DOHH2 (cell line): ENCODE measurements around the gene TRIP10.

Experiments used
- H3F3A ChIP-seq: fragments of 200-600 bp; sonication (generic), shearing (Covaris generic); 2 replicates; pipeline ENCODE4 v1.6.0; 2016; ENCODE audit warnings: antibody characterized with exemption, mild to moderate bottlenecking; ENCODE audit not compliant: control insufficient read depth, insufficient read depth
- H3K27ac ChIP-seq: fragments of 200-600 bp; sonication (generic); 2 replicates; pipeline ENCODE4 v1.5.1; 2014; ENCODE audit warnings: low read depth, mild to moderate bottlenecking, low read length, moderate library complexity
- H3K27me3 ChIP-seq: fragments of 200-600 bp; sonication (generic); 2 replicates; pipeline ENCODE4 v1.6.1; 2014; ENCODE audit warnings: mild to moderate bottlenecking, low read length, mixed read lengths; ENCODE audit not compliant: control insufficient read depth
- H3K36me3 ChIP-seq: fragments of 200-600 bp; sonication (generic); 2 replicates; pipeline ENCODE4 v1.6.1; 2014; ENCODE audit warnings: mild to moderate bottlenecking, low read length, moderate library complexity, mixed read lengths; ENCODE audit not compliant: control insufficient read depth
- H3K4me1 ChIP-seq: fragments of 200-600 bp; sonication (generic); 2 replicates; pipeline ENCODE4 v1.6.1; 2014; ENCODE audit warnings: mild to moderate bottlenecking, low read length, mixed read lengths; ENCODE audit not compliant: control insufficient read depth
- H3K4me2 ChIP-seq: fragments of 200-600 bp; sonication (generic); 2 replicates; pipeline ENCODE4 v1.6.0; 2014; ENCODE audit warnings: mild to moderate bottlenecking, low read length, moderate library complexity
- H3K4me3 ChIP-seq: fragments of 200-600 bp; sonication (generic); 2 replicates; pipeline ENCODE4 v1.5.1; 2014; ENCODE audit warnings: mild to moderate bottlenecking, low read length, mixed read lengths
- H3K79me2 ChIP-seq: fragments of 200-600 bp; sonication (generic); 2 replicates; pipeline ENCODE4 v1.6.1; 2014; ENCODE audit warnings: mild to moderate bottlenecking, low read length, mixed read lengths; ENCODE audit not compliant: control insufficient read depth
- H3K9me2 ChIP-seq: fragments of 200-600 bp; sonication (generic); replicated peaks from 2 replicates; pipeline ENCODE4 v1.6.1; 2014; ENCODE audit warnings: mild to moderate bottlenecking, low read length, mixed read lengths; ENCODE audit not compliant: control insufficient read depth
- H3K9me3 ChIP-seq: fragments of 200-600 bp; sonication (generic); 2 replicates; pipeline ENCODE4 v1.6.1; 2014; ENCODE audit warnings: antibody characterized with exemption, low read length, mixed read lengths; ENCODE audit not compliant: control insufficient read depth, insufficient read depth
- H4K20me1 ChIP-seq: fragments of 200-600 bp; sonication (generic); 2 replicates; pipeline ENCODE4 v1.6.0; 2014; ENCODE audit warnings: low read depth, mild to moderate bottlenecking, antibody characterized with exemption, low read length, moderate library complexity; ENCODE audit not compliant: control insufficient read depth, insufficient read depth
- CTCF ChIP-seq: fragments of 200-600 bp; sonication (generic); IDR thresholded peaks from one replicate; pipeline ENCODE4 v1.5.1; 2014; ENCODE audit warnings: antibody characterized with exemption, mild to moderate bottlenecking, low read depth, low read length; ENCODE audit not compliant: poor library complexity, severe bottlenecking
- EZH2phosphoT487 ChIP-seq: fragments of 200-600 bp; sonication (generic); IDR thresholded peaks from 2 replicates; pipeline ENCODE4 v1.6.1; 2017; ENCODE audit warnings: borderline replicate concordance, mild to moderate bottlenecking, antibody characterized with exemption, low read length, moderate library complexity, mixed read lengths

The TRIP10 gene

GRCh38 chr19:6735181-6735911 is 4.1 kb upstream of the TRIP10 start:
- H3K4me3 ChIP-seq = peak overlapping the region; percentile 83
- H3K9me2 ChIP-seq = no peaks in the 10 kb centered on the region
- no peaks in the 10 kb centered on the region for H3K9me3 ChIP-seq
- H3K27me3 ChIP-seq = no peaks in the 10 kb centered on the region
- no peaks in the 10 kb centered on the region; the same call in 1 of the 2 replicates for H3K36me3 ChIP-seq
- peaks cover 39% of the 10 kb centered on the region for H3K4me1 ChIP-seq
- peak overlapping the region; percentile 92 for H3K4me2 ChIP-seq
- H3K27ac ChIP-seq = no peak overlapping the region
- H3F3A ChIP-seq = peaks cover 9% of the 10 kb centered on the region; the same call in 1 of the 2 replicates
- H4K20me1 ChIP-seq = no peaks in the 10 kb centered on the region
- H3K79me2 ChIP-seq = peaks cover 12% of the 10 kb centered on the region
- TF ChIP-seq EZH2phosphoT487 (no peak), CTCF (no peak)

GRCh38 chr19:6736169-6736916 is 3.1 kb upstream of the TRIP10 start:
- TF ChIP-seq EZH2phosphoT487 (no peak), CTCF (peak; percentile 73)
- 0 out of 2 replicates have a peak, but pooled peaks cover 2% of the 10 kb centered on the region for H4K20me1 ChIP-seq
- H3K27me3 ChIP-seq = no peaks in the 10 kb centered on the region
- H3K4me3 ChIP-seq = peak overlapping the region; percentile 83
- H3K9me3 ChIP-seq = no peaks in the 10 kb centered on the region
- peaks cover 49% of the 10 kb centered on the region for H3K4me1 ChIP-seq
- H3K27ac ChIP-seq = peak overlapping the region; percentile 65
- H3K4me2 ChIP-seq = peak overlapping the region; percentile 92
- no peaks in the 10 kb centered on the region for H3K9me2 ChIP-seq
- H3K79me2 ChIP-seq = peaks cover 12% of the 10 kb centered on the region
- no peaks in the 10 kb centered on the region; the same call in 1 of the 2 replicates for H3K36me3 ChIP-seq
- H3F3A ChIP-seq = peaks cover 16% of the 10 kb centered on the region

GRCh38 chr19:6736917-6737283 is 2.6 kb upstream of the TRIP10 start:
- Histone ChIP-seq H3K4me1 (peaks cover 53% of the 10 kb centered on the region), H3K79me2 (peaks cover 12% of the 10 kb centered on the region)

More at GRCh38 chr19:6736917-6737283, 2.6 kb upstream of the TRIP10 start:
- TF ChIP-seq EZH2phosphoT487 (no peak), CTCF (peak; percentile 42)
- H3K9me2 ChIP-seq = no peaks in the 10 kb centered on the region
- peaks cover 18% of the 10 kb centered on the region for H3F3A ChIP-seq
- H3K4me3 ChIP-seq = peak overlapping the region; percentile 83
- H3K27me3 ChIP-seq = no peaks in the 10 kb centered on the region
- peak overlapping the region; percentile 65 for H3K27ac ChIP-seq
- H4K20me1 ChIP-seq = 0 out of 2 replicates have a peak, but pooled peaks cover 3% of the 10 kb centered on the region
- H3K36me3 ChIP-seq = no peaks in the 10 kb centered on the region; the same call in 1 of the 2 replicates
- H3K4me2 ChIP-seq = peak overlapping the region; percentile 92
- no peaks in the 10 kb centered on the region for H3K9me3 ChIP-seq
